Activated CD4-positive, alpha-beta T cell treated with anti-CD3 and anti-CD28 coated beads, Interleukin-2, amount 10 ng/mL, durations not matched to agents 24 days and 14 days (primary cell): Measurements from ENCODE around the gene NCAPH2. TPM values are rescaled to one million over a fixed set of nuclear protein-coding genes. Genes with fewer than 3 reads are reported as not detected.

ENCODE experiments used
- DNase-seq: peaks from one replicate; pipeline ENCODE4 v3.0.0; 2022
- H3K27ac Mint-ChIP-seq: one replicate; pipeline ENCODE4 v1.8.0; 2022; ENCODE audit warnings: mild to moderate bottlenecking, mixed read lengths
- H3K27me3 Mint-ChIP-seq: one replicate; pipeline ENCODE4 v1.8.0; 2022; ENCODE audit warnings: mixed read lengths
- H3K36me3 Mint-ChIP-seq: one replicate; pipeline ENCODE4 v1.8.0; 2022; ENCODE audit warnings: low read depth, mild to moderate bottlenecking, mixed read lengths
- H3K4me1 Mint-ChIP-seq: one replicate; pipeline ENCODE4 v1.8.0; 2021; ENCODE audit warnings: mixed read lengths
- H3K4me3 Mint-ChIP-seq: one replicate; pipeline ENCODE4 v1.8.0; 2022; ENCODE audit warnings: mild to moderate bottlenecking, moderate library complexity, mixed read lengths
- H3K9me3 Mint-ChIP-seq: one replicate; pipeline ENCODE4 v1.8.0; 2021; ENCODE audit warnings: mixed read lengths
- intact Hi-C: fragments of 100-400 bp; cut with micrococcal nuclease; formaldehyde crosslinking; loops from one replicate; pipeline ENCODE4 v1.15.1; 2023
- total RNA-seq: library from RNA; stranded (reverse); gene quantifications from 2 replicates; pipeline ENCODE4 v1.2.3, GENCODE V29; 2022

NCAPH2 gene
- 131 and 133 TPM in 2 replicates for total RNA-seq

DNA sequence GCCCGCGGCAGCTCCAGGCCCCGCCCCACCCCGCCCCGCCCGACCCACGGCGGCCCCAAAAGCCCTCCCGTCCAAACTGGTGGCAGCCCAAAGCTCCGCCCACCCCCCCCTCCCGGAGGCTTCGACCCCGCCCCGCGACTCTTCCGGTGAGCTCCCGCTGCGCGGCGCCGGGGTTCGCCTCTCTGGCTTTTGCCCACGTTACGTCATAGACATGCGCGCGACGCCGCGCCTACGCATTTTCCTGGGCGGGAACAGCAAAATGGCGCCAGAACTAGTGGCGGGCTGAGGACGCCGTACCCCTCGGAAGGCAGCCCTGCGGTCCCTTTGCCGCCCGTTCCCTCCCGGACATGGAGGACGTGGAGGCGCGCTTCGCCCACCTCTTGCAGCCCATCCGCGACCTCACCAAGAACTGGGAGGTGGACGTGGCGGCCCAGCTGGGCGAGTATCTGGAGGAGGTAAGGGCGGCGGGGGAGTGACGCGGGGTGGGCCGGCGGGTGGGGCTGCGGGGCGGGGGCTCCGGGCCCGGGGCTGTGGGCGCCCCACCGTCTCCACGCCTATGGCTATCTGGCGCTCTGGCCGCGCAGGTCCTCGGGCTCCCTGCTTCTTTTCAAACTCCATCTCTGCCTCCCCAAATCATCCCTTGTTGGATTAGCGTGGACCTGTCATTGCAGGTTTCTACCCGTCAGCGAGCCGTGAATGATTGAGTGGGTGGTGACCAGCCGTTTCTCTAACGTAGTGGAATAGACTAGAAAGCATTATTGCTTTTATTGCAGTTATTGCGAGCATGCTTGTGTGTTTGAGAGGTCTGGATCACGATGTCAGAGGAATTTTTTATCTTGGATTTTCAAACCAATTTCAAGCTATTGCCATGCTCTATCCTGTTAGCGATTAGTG is at the start of gene NCAPH2:
NCAPH2 (plus strand) TSS at position 234 of the 894 bp plus-strand sequence; CDS start at position 348, 114 bp downstream.
- peaks cover 17% of the 10 kb centered on the region for H3K4me1 Mint-ChIP-seq
- H3K27ac Mint-ChIP-seq, result peak within 1 kb of the TSS; percentile 97
- peak within 1 kb of the TSS; percentile 90 for H3K4me3 Mint-ChIP-seq
- intact Hi-C loops, result loop anchor here (1.0 to 10.0 kb wide), 8 partner anchors 17 to 256 kb away; partner anchors contain the start of genes CHKB, HDAC10, PPP6R2 and SBF1
- H3K9me3 Mint-ChIP-seq, result no peaks in the 10 kb centered on the region
- H3K36me3 Mint-ChIP-seq, result peaks cover 8% of the 10 kb centered on the region
- peak; percentile 100 for DNase-seq
- H3K27me3 Mint-ChIP-seq, result peaks cover 1% of the 10 kb centered on the region

- intact Hi-C loops, result no loop called here
- Mint-ChIP-seq H3K36me3 (peaks cover 39% of the 10 kb centered on the region), H3K27me3 (no peaks in the 10 kb centered on the region), H3K9me3 (no peaks in the 10 kb centered on the region), H3K27ac (no peak overlapping the region), H3K4me3 (no peak overlapping the region), H3K4me1 (peaks cover 1% of the 10 kb centered on the region)
- no peak for DNase-seq
These were observed 49.0 kb upstream of the NCAPH2 start for GRCh38 chr22:50459016-50459415.

- H3K27me3 Mint-ChIP-seq, result no peaks in the 10 kb centered on the region
- H3K4me3 Mint-ChIP-seq, result no peak overlapping the region
- DNase-seq, result no peak
- no peak overlapping the region for H3K27ac Mint-ChIP-seq
- H3K4me1 Mint-ChIP-seq, result peaks cover 1% of the 10 kb centered on the region
- H3K9me3 Mint-ChIP-seq, result no peaks in the 10 kb centered on the region
- intact Hi-C loops, result no loop called here
- H3K36me3 Mint-ChIP-seq, result peaks cover 41% of the 10 kb centered on the region
These were observed 48.4 kb upstream of the NCAPH2 start for GRCh38 chr22:50459496-50460140.

GRCh38 chr22:50460938-50461337 is 47.1 kb upstream of the NCAPH2 start:
- Mint-ChIP-seq H3K27ac (no peak overlapping the region), H3K9me3 (no peaks in the 10 kb centered on the region), H3K27me3 (no peaks in the 10 kb centered on the region), H3K36me3 (peaks cover 43% of the 10 kb centered on the region), H3K4me1 (peaks cover 1% of the 10 kb centered on the region), H3K4me3 (no peak overlapping the region)
- no peak for DNase-seq
- intact Hi-C loops, result no loop called here

DNA sequence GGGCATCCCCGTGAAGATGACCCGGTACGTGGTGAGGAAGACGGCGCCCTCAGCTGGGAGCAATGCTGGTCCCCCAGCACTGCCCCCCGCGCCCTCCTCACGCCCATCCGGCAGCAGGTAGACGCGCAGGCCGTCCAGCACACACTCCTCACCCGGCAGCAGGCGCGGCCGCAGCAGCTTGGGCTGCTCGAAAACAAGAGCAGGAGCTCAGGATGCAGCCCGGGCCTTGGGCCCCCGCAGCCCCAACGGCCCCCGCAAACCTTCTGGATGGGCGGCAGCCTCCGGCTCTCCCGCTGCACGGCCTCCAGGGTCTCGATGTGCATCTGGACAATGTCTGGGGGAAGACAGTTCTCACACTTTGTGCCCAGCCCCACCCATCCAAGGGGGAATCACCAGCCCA is 46.5 kb upstream of the NCAPH2 start:
- H3K27me3 Mint-ChIP-seq, result no peaks in the 10 kb centered on the region
- peaks cover 1% of the 10 kb centered on the region for H3K4me1 Mint-ChIP-seq
- no peaks in the 10 kb centered on the region for H3K9me3 Mint-ChIP-seq
- DNase-seq, result no peak
- intact Hi-C loops, result no loop called here
- no peak overlapping the region for H3K27ac Mint-ChIP-seq
- H3K4me3 Mint-ChIP-seq, result no peak overlapping the region
- H3K36me3 Mint-ChIP-seq, result peaks cover 45% of the 10 kb centered on the region

DNA sequence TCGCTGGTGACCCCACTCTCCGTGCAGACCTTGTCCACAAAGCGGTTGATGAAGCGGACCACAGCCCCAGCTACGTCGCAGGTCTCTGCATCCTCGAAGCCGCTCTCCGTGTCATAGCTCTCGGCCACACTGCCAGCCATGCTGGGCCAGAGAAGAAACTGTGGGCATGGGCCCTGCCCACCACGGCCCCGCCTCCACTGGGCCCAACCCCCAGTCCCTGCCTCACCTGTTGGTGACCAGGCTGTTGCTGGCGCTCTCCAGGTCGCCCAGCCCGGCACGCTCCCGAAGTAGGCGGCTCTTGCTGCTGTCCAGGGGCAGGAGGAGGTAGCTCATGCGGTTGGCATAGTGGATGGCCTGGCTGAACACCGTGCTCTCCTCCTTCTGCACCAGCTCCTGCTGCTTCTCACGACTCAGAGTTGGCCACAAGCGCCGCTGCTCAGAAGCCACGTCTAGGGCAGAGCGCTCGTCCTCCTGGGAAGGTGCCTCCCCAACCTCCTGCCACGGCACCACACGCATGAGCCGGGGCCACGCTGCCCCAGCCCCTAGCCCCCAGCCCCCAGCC is 46.0 kb upstream of the NCAPH2 start:
- Mint-ChIP-seq H3K36me3 (peaks cover 46% of the 10 kb centered on the region), H3K27ac (no peak overlapping the region), H3K4me3 (no peak overlapping the region), H3K4me1 (peaks cover 6% of the 10 kb centered on the region), H3K27me3 (no peaks in the 10 kb centered on the region), H3K9me3 (no peaks in the 10 kb centered on the region)
- DNase-seq, result no peak
- intact Hi-C loops, result no loop called here

DNA sequence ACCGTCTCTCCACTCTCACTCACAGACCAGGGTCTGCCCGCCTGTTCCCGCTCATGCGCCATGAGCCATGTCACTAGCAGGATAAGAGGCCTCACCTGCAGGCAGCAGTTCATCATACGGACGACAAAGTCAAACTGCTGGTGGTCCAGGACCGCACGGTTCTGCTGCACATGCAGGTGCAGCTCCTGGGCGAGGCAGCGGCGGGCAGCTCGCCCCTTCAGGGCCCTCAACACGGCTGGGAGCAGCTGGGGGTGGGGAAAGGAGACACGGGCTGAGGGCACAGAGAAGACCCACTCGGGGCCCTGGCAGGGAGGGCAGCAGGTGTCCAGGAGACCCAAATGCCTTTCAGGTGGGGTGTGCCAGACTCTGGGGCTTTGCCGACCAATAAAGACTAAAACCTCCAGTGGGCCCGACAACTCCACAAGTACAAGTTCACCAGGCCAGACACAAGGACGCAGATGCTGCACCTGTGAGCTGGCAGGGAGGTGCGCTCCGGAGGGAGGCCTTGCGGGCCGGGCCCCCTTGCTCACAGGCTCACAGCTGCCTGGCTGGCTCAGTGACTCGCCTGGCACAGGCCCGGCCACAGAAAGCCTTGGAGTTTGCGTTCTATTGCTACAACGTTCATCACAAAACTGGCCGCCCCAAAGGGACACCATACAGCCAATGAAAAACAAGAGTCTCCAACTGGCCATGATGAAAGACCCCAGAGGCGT is 44.7 kb upstream of the NCAPH2 start:
- H3K4me1 Mint-ChIP-seq, result peaks cover 4% of the 10 kb centered on the region
- peaks cover 40% of the 10 kb centered on the region for H3K36me3 Mint-ChIP-seq
- no peaks in the 10 kb centered on the region for H3K27me3 Mint-ChIP-seq
- no peak for DNase-seq
- no peak overlapping the region for H3K27ac Mint-ChIP-seq
- intact Hi-C loops, result no loop called here
- no peaks in the 10 kb centered on the region for H3K9me3 Mint-ChIP-seq
- H3K4me3 Mint-ChIP-seq, result no peak overlapping the region

- H3K9me3 Mint-ChIP-seq, result no peaks in the 10 kb centered on the region
- no peaks in the 10 kb centered on the region for H3K27me3 Mint-ChIP-seq
- H3K4me3 Mint-ChIP-seq, result no peak overlapping the region
- peaks cover 31% of the 10 kb centered on the region for H3K36me3 Mint-ChIP-seq
- intact Hi-C loops, result no loop called here
- no peak overlapping the region for H3K27ac Mint-ChIP-seq
- H3K4me1 Mint-ChIP-seq, result peaks cover 14% of the 10 kb centered on the region
- no peak for DNase-seq
These were observed 43.6 kb upstream of the NCAPH2 start for GRCh38 chr22:50464451-50464850.

DNA sequence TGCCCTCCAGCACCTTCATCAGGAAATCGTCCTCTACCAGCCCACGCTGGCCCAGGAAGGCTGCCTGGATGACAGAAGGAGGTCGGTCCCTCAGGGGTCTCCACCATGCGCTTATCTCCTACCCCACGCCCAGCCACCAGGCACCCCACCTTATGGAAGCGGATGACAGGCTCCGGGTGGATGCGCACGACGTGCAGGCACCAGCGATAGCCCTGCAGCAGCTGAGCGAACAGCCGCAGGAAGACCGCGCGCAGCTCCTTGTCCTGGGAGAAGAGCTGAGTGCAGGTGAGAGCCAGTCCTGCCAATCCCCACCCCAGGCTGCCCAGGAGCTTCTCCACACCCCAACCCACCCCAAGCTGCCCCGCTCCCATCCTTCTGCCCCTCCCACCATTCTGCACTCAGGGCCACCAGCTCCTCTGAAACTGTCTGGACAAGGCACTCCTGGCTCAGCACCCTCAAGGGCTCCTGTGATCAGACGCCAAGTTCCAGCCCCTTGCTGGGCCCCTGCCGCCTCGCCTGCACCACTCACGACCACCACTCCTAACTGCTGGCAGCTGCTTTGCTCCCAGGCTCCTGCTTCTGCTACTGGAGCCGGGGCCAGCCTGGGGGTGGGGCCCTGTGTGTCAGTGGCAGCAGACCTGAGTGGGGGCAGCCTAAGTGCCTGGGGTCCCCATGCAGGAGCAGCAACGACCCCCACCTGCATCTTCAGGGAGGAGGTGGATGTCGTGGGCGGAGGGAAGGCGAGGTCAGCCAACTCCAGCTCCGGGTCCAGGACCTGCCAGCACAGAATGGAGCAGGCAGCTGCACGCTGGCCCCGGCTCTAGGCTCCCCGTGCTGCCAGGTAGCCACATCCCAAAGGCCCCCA is 42.7 kb upstream of the NCAPH2 start:
- intact Hi-C loops, result no loop called here
- no peak overlapping the region for H3K4me3 Mint-ChIP-seq
- H3K27me3 Mint-ChIP-seq, result no peaks in the 10 kb centered on the region
- DNase-seq, result no peak
- H3K36me3 Mint-ChIP-seq, result peaks cover 31% of the 10 kb centered on the region
- H3K27ac Mint-ChIP-seq, result no peak overlapping the region
- H3K9me3 Mint-ChIP-seq, result no peaks in the 10 kb centered on the region
- H3K4me1 Mint-ChIP-seq, result peaks cover 21% of the 10 kb centered on the region

DNA sequence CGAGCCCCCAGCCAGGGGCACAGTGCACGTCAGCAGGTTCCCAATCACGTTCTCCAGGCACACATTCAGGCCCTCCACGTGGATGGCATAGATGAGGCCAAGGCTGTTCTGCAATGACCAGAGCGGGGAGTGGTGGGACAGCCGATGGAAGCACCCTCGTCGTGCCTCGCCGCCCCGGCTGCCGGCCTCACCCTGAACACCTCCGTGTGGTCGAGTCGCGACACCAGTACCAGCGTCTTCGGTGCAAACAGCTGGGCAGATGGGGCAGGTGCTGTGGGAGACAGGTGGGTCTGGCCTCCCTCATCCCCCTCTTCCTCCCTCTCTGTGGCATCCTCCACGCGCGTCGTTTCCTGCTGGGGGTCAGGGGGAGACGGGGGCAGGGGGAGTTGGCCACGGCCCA is 40.7 kb upstream of the NCAPH2 start:
- intact Hi-C loops, result no loop called here
- peaks cover 26% of the 10 kb centered on the region for H3K36me3 Mint-ChIP-seq
- H3K27ac Mint-ChIP-seq, result no peak overlapping the region
- no peaks in the 10 kb centered on the region for H3K27me3 Mint-ChIP-seq
- DNase-seq, result no peak
- H3K4me3 Mint-ChIP-seq, result peak overlapping the region; percentile 17
- H3K4me1 Mint-ChIP-seq, result peaks cover 39% of the 10 kb centered on the region
- H3K9me3 Mint-ChIP-seq, result no peaks in the 10 kb centered on the region

DNA sequence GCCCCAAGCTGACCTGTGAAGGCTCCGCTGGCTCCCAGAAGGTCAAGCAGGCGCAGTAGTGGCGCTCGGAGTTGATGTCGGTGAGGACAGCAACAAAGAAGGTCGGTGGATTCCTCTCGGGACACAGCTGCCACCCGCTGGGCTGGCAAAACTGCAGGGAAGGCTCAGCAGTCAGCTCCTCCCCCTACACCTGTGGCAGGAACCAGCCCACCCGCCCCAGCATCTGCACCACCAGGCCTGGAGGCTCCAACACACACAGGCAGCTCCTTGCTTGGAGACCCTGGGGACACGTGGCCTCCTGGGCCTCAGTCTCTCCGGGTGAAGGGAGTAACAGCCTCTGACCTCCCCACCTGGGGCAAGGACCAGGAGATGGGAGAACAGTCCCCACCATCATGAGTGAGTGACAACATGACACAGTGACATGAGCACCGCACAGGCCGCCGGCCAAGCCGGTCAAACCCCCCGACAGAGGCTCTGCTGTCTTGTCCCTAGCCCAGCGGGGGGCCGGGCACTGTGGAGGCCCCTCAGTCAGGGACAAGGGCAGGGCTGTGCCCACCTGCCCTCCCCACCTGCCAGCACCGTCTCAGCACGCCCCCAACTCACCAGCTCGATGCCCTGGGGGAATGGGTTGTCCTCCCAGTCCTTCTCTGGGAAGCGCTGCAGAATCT is 40.1 kb upstream of the NCAPH2 start:
- H3K4me1 Mint-ChIP-seq, result peaks cover 42% of the 10 kb centered on the region
- peaks cover 26% of the 10 kb centered on the region for H3K36me3 Mint-ChIP-seq
- H3K27ac Mint-ChIP-seq, result no peak overlapping the region
- intact Hi-C loops, result no loop called here
- H3K4me3 Mint-ChIP-seq, result no peak overlapping the region
- H3K27me3 Mint-ChIP-seq, result no peaks in the 10 kb centered on the region
- DNase-seq, result no peak
- no peaks in the 10 kb centered on the region for H3K9me3 Mint-ChIP-seq

DNA sequence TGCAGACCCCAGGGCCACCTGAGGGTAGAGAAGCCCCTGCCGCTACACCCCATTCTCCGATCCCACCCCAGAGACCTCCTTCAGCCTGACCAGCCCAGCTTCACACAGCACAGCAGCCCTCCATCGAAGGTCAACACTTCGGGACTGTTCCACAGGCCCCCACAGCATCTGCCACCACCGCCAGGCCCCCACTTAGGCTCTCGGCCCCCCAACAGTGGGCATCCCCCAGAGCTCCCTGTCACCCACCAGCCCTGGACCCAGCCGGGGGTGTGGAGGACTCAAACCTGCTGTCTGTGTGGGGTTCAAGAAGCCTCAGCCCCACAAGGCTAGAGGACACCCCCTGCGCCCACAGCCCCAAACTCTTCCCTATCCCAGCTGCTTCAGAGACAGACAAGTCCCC is 39.4 kb upstream of the NCAPH2 start:
- no peaks in the 10 kb centered on the region for H3K9me3 Mint-ChIP-seq
- peaks cover 28% of the 10 kb centered on the region for H3K36me3 Mint-ChIP-seq
- H3K27me3 Mint-ChIP-seq, result no peaks in the 10 kb centered on the region
- H3K4me1 Mint-ChIP-seq, result peaks cover 49% of the 10 kb centered on the region
- peak overlapping the region; percentile 77 for H3K4me3 Mint-ChIP-seq
- H3K27ac Mint-ChIP-seq, result peak overlapping the region; percentile 89
- no peak for DNase-seq
- intact Hi-C loops, result no loop called here
